K562 (cell line): Measurements from ENCODE around the gene PSMD9. TPM values are rescaled to one million over a fixed set of nuclear protein-coding genes. Genes with fewer than 3 reads are reported as not detected.

Experiments
- CXXC5 ChIP-seq: fragments of 250-450 bp; sonication (Bioruptor Pico); IDR thresholded peaks from 2 replicates; pipeline ENCODE4 v1.8.0; 2022; ENCODE audit warnings: inconsistent platforms, mild to moderate bottlenecking, moderate library complexity
- ESRRB ChIP-seq: fragments of 250-450 bp; sonication (Bioruptor Pico); IDR thresholded peaks from 2 replicates; pipeline ENCODE4 v1.5.0; 2020; ENCODE audit warnings: mild to moderate bottlenecking, moderate library complexity, borderline replicate concordance
- ETV5 ChIP-seq: sonication (generic); formaldehyde crosslinking; IDR thresholded peaks from 2 replicates; pipeline ENCODE4 v1.4.0; 2020; ENCODE audit warnings: low read depth, mild to moderate bottlenecking, missing genetic modification reagents
- FIP1L1 ChIP-seq: fragments of 200-400 bp; formaldehyde crosslinking; IDR thresholded peaks from 2 replicates; pipeline ENCODE4 v1.6.1; 2018; ENCODE audit warnings: mild to moderate bottlenecking, low read depth, low read length; ENCODE audit not compliant: poor library complexity, severe bottlenecking
- FOXJ2 ChIP-seq: fragments of 200-800 bp; sonication (Bioruptor generic); IDR thresholded peaks from 2 replicates; pipeline ENCODE4 v1.6.1; 2016; ENCODE audit warnings: missing genetic modification characterization, missing compliant biosample characterization
- HCFC1 ChIP-seq: IDR thresholded peaks from 2 replicates; pipeline ENCODE4 v1.6.1; 2012; ENCODE audit warnings: low read depth, low read length, improper control_type of control experiment
- KLF6 ChIP-seq: fragments of 250-450 bp; sonication (Bioruptor Pico); IDR thresholded peaks from 2 replicates; pipeline ENCODE4 v1.4.0; 2020; ENCODE audit warnings: mild to moderate bottlenecking, moderate library complexity, borderline replicate concordance
- MEIS2 ChIP-seq: fragments of 450-650 bp; IDR thresholded peaks from 2 replicates; pipeline ENCODE4 v1.6.1; 2014; ENCODE audit warnings: mild to moderate bottlenecking; ENCODE audit not compliant: partially characterized antibody
- NCOA2 ChIP-seq, 2 experiments: fragments of 450-650 bp; IDR thresholded peaks; 2 replicates each; pipeline ENCODE4 v1.6.1; 2018; ENCODE audit warnings: mild to moderate bottlenecking in 2 of 2, moderate library complexity in 1 of 2; ENCODE audit not compliant: partially characterized antibody in 2 of 2
- PRMT5 ChIP-seq: sonication (generic); formaldehyde crosslinking; IDR thresholded peaks from 2 replicates; pipeline ENCODE4 v1.5.0; 2020; ENCODE audit warnings: missing genetic modification reagents
- SMARCB1 ChIP-seq: IDR thresholded peaks from 2 replicates; pipeline ENCODE4 v1.6.1; 2011; ENCODE audit warnings: improper control_type of control experiment, low read depth; ENCODE audit not compliant: insufficient read length
- SRSF7 ChIP-seq: fragments of 200-400 bp; formaldehyde crosslinking; optimal IDR thresholded peaks from 2 replicates; pipeline ENCODE3; 2017; ENCODE audit warnings: mild to moderate bottlenecking, low read depth, low read length
- SRSF9 ChIP-seq: fragments of 200-400 bp; formaldehyde crosslinking; IDR thresholded peaks from 2 replicates; pipeline ENCODE4 v1.6.1; 2017; ENCODE audit warnings: low read depth, low read length, borderline replicate concordance
- ZNF444 ChIP-seq: fragments of 250-450 bp; sonication (Bioruptor Pico); IDR thresholded peaks from 2 replicates; pipeline ENCODE4 v1.4.0; 2020; ENCODE audit warnings: mild to moderate bottlenecking, moderate library complexity
- polyA plus RNA-seq, 8 experiments: library from polyadenylated mRNA; depleted of rRNA in 4 of 8; stranded (reverse) in 5 of 8; unstranded in 3 of 8; fragments of >200 nt; fragmentation: Nextera tagmentation in 2 of 8; fragmentation: Illumina TruSeq in 1 of 8; extraction: Ambion mirVana in 2 of 8; extraction: Trizol in 1 of 8; gene quantifications; 2 replicates each; pipeline versions ENCODE4 v1.2.1 to v1.2.3, GENCODE V29; 2011 to 2014; ENCODE audit warnings: inconsistent platforms in 1 of 8, missing spikeins in 1 of 8
- total RNA-seq, 7 experiments: library from RNA; depleted of rRNA in 6 of 7; stranded (reverse); fragments of >200 nt in 6 of 7; fragmentation: Illumina TruSeq in 2 of 7; extraction: Trizol in 2 of 7; gene quantifications; 2 replicates each; pipeline versions ENCODE4 v1.2.1 to v1.2.3, GENCODE V29; 2011 to 2021; ENCODE audit warnings: low replicate concordance in 1 of 7
- TF ChIP-seq, protein P1 (sequence below): sonication (generic); formaldehyde crosslinking; IDR thresholded peaks from 2 replicates; pipeline ENCODE4 v1.8.0; 2022; ENCODE audit warnings: mild to moderate bottlenecking, missing genetic modification reagents
- TF ChIP-seq, protein P2 (sequence below): fragments of 200-800 bp; sonication (Bioruptor generic); IDR thresholded peaks from 2 replicates; pipeline ENCODE4 v1.6.1; 2016; ENCODE audit warnings: missing genetic modification characterization, missing compliant biosample characterization
- TF ChIP-seq, protein P3 (sequence below): fragments of 250-450 bp; sonication (Bioruptor Pico); IDR thresholded peaks from 2 replicates; pipeline ENCODE4 v1.5.0; 2021; ENCODE audit warnings: mild to moderate bottlenecking, borderline replicate concordance
- TF ChIP-seq, protein P4 (sequence below): fragments of 250-450 bp; sonication (Bioruptor Pico); IDR thresholded peaks from 2 replicates; pipeline ENCODE4 v1.8.0; 2022; ENCODE audit warnings: moderate library complexity, mild to moderate bottlenecking, inconsistent platforms

Gene PSMD9
- total and polyA plus RNA-seq, 9 of the 15 experiments (the other 6 are each of a cell fraction or from before 2014, with no cell fraction given): 12.2 to 143 (median 61.3) TPM

DNA sequence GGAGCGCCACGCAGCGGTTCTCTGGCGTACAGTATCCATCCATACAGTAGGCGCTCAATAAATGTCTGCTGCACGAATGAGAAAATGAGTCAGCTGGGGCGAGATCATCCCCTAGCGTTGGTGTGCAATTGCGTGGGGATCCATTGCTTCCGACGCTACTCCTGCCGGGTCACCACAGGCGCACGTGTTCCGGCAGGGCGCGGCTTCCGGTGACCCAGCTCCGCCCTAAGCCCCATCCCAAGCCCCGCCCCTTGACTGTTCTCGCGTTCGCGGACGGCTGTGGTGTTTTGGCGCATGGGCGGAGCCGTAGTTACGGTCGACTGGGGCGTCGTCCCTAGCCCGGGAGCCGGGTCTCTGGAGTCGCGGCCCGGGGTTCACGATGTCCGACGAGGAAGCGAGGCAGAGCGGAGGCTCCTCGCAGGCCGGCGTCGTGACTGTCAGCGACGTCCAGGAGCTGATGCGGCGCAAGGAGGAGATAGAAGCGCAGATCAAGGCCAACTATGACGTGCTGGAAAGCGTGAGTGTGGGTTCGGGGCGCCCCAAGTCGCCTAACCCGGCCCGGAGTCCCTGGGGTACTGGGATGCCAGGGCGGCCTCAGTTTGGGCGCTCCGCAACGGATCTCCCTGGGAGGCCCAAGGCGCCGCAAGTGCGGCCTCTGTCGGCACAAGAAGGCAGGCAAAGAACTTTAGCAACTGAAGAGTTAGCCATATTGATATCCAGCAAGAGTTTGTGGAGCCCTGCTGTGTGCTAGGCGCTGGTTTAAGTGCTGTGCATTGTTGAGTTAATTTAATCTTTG, at the start of gene PSMD9 (continued):
- peak; percentile 98 for TF ChIP-seq CXXC5 (CRISPR knock-in tag)
- peak; percentile 81 for TF ChIP-seq HCFC1
- no peak for TF ChIP-seq ESRRB (CRISPR knock-in tag)
- peak; percentile 94 for TF ChIP-seq KLF6 (CRISPR knock-in tag)
- TF ChIP-seq FOXJ2 (tag): no peak
- TF ChIP-seq MEIS2: no peak
- TF ChIP-seq, protein P1, sequence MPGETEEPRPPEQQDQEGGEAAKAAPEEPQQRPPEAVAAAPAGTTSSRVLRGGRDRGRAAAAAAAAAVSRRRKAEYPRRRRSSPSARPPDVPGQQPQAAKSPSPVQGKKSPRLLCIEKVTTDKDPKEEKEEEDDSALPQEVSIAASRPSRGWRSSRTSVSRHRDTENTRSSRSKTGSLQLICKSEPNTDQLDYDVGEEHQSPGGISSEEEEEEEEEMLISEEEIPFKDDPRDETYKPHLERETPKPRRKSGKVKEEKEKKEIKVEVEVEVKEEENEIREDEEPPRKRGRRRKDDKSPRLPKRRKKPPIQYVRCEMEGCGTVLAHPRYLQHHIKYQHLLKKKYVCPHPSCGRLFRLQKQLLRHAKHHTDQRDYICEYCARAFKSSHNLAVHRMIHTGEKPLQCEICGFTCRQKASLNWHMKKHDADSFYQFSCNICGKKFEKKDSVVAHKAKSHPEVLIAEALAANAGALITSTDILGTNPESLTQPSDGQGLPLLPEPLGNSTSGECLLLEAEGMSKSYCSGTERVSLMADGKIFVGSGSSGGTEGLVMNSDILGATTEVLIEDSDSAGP (CRISPR knock-in tag): no peak
- 0 out of 2 replicates have a peak, but pooled peaks have one; percentile 40 for TF ChIP-seq PRMT5 (CRISPR knock-in tag)
- no peak for TF ChIP-seq SRSF9
- peak; percentile 99 for TF ChIP-seq ETV5 (CRISPR knock-in tag)
- TF ChIP-seq FIP1L1: peak; percentile 58
- no peak for TF ChIP-seq ZNF444 (CRISPR knock-in tag)
- TF ChIP-seq SMARCB1: no peak
- TF ChIP-seq, protein P2, sequence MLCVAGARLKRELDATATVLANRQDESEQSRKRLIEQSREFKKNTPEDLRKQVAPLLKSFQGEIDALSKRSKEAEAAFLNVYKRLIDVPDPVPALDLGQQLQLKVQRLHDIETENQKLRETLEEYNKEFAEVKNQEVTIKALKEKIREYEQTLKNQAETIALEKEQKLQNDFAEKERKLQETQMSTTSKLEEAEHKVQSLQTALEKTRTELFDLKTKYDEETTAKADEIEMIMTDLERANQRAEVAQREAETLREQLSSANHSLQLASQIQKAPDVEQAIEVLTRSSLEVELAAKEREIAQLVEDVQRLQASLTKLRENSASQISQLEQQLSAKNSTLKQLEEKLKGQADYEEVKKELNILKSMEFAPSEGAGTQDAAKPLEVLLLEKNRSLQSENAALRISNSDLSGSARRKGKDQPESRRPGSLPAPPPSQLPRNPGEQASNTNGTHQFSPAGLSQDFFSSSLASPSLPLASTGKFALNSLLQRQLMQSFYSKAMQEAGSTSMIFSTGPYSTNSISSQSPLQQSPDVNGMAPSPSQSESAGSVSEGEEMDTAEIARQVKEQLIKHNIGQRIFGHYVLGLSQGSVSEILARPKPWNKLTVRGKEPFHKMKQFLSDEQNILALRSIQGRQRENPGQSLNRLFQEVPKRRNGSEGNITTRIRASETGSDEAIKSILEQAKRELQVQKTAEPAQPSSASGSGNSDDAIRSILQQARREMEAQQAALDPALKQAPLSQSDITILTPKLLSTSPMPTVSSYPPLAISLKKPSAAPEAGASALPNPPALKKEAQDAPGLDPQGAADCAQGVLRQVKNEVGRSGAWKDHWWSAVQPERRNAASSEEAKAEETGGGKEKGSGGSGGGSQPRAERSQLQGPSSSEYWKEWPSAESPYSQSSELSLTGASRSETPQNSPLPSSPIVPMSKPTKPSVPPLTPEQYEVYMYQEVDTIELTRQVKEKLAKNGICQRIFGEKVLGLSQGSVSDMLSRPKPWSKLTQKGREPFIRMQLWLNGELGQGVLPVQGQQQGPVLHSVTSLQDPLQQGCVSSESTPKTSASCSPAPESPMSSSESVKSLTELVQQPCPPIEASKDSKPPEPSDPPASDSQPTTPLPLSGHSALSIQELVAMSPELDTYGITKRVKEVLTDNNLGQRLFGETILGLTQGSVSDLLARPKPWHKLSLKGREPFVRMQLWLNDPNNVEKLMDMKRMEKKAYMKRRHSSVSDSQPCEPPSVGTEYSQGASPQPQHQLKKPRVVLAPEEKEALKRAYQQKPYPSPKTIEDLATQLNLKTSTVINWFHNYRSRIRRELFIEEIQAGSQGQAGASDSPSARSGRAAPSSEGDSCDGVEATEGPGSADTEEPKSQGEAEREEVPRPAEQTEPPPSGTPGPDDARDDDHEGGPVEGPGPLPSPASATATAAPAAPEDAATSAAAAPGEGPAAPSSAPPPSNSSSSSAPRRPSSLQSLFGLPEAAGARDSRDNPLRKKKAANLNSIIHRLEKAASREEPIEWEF (CRISPR knock-in tag): no peak
- TF ChIP-seq NCOA2 (IDR thresholded peaks at IDR 0.05; ENCODE audit: partially characterized antibody in 2 of 2): no peak
- TF ChIP-seq, protein P3, sequence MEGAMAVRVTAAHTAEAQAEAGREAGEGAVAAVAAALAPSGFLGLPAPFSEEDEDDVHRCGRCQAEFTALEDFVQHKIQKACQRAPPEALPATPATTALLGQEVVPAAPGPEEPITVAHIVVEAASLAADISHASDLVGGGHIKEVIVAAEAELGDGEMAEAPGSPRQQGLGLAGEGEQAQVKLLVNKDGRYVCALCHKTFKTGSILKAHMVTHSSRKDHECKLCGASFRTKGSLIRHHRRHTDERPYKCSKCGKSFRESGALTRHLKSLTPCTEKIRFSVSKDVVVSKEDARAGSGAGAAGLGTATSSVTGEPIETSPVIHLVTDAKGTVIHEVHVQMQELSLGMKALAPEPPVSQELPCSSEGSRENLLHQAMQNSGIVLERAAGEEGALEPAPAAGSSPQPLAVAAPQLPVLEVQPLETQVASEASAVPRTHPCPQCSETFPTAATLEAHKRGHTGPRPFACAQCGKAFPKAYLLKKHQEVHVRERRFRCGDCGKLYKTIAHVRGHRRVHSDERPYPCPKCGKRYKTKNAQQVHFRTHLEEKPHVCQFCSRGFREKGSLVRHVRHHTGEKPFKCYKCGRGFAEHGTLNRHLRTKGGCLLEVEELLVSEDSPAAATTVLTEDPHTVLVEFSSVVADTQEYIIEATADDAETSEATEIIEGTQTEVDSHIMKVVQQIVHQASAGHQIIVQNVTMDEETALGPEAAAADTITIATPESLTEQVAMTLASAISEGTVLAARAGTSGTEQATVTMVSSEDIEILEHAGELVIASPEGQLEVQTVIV (CRISPR knock-in tag): no peak
- TF ChIP-seq, protein P4, sequence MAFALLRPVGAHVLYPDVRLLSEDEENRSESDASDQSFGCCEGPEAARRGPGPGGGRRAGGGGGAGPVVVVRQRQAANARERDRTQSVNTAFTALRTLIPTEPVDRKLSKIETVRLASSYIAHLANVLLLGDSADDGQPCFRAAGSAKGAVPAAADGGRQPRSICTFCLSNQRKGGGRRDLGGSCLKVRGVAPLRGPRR (CRISPR knock-in tag): no peak
- no peak for TF ChIP-seq SRSF7
